ENCODE measurements around the gene ZNF543. TPM values are rescaled to one million over a fixed set of nuclear protein-coding genes. Genes with fewer than 3 reads are reported as not detected.

The ZNF543 gene
- total RNA-seq, 4 donors from 2014 or later: 1.4 to 9.7 (median 4.3) TPM

GRCh38 chr19:57338877-57339276 is 18.6 kb downstream of the ZNF543 start:
- TF ChIP-seq POLR2A (IDR thresholded peaks at IDR 0.05) (no peak), POLR2AphosphoS5 (IDR thresholded peaks at IDR 0.05) (no peak), EP300 (IDR thresholded peaks at IDR 0.05; ENCODE audit: low read depth) (no peak)
- TF ChIP-seq, protein P1, sequence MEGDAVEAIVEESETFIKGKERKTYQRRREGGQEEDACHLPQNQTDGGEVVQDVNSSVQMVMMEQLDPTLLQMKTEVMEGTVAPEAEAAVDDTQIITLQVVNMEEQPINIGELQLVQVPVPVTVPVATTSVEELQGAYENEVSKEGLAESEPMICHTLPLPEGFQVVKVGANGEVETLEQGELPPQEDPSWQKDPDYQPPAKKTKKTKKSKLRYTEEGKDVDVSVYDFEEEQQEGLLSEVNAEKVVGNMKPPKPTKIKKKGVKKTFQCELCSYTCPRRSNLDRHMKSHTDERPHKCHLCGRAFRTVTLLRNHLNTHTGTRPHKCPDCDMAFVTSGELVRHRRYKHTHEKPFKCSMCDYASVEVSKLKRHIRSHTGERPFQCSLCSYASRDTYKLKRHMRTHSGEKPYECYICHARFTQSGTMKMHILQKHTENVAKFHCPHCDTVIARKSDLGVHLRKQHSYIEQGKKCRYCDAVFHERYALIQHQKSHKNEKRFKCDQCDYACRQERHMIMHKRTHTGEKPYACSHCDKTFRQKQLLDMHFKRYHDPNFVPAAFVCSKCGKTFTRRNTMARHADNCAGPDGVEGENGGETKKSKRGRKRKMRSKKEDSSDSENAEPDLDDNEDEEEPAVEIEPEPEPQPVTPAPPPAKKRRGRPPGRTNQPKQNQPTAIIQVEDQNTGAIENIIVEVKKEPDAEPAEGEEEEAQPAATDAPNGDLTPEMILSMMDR (IDR thresholded peaks at IDR 0.05): no peak
- Histone ChIP-seq H3K27me3 (no peaks in the 10 kb centered on the region), H3K9me3 (no peaks in the 10 kb centered on the region), H3K4me3 (no peak overlapping the region), H3K27ac (peak overlapping the region in 2 of 4 donors; percentile 9 to 39), H3K4me1 (no peaks in the 10 kb centered on the region), H3K36me3 (no peaks in the 10 kb centered on the region)
- in situ Hi-C loops (cut with MboI; ENCODE audit: low pct_ligation_motif_present in 1 of 4, low pct_unique_long_range_greater_than_20kb in 1 of 4, low sequenced_read_pairs in 3 of 4) (no loop called here), intact Hi-C loops (cut with DNase I; ENCODE audit: low total_unique reads) (loop anchor here (1.0 kb wide), 1 partner anchor 38 kb away; no protein-coding TSS in a partner anchor)
- no peak for DNase-seq
- 51 to 79% methylated on average over 2 to 3 of the region's 3 CpGs for WGBS, 2 donors (ENCODE audit: low coverage in 1 of 2)

DNA sequence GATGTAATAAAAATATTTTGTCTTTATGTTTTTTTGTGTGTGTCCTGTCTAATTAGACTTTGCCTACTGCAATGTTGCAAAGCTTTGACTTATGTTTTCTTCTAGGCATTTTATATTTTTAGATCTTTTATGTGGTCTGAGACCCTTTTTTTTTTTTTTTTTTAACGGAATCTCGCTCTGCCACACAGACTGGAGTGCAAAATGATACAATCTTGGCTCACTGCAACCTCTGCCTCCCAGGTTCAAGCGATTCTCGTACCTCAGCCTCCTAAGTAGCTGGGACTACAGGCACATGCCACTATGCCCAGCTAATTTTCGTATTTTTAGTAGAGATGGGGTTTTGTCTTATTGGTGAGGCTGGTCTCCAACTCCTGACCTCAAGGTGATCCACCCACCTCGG is 22.3 kb downstream of the ZNF543 start:
- DNase-seq: no peak
- no peak for TF ChIP-seq POLR2AphosphoS5 (IDR thresholded peaks at IDR 0.05)
- in situ Hi-C loops (cut with MboI; ENCODE audit: low pct_ligation_motif_present in 1 of 4, low pct_unique_long_range_greater_than_20kb in 1 of 4, low sequenced_read_pairs in 3 of 4): no loop called here
- 73 to 74% methylated on average over 5 to 6 of the region's 6 CpGs for WGBS, 2 donors (ENCODE audit: low coverage in 1 of 2)
- no peaks in the 10 kb centered on the region for H3K27me3 ChIP-seq
- H3K9me3 ChIP-seq: no peaks in the 10 kb centered on the region
- H3K27ac ChIP-seq: no peak overlapping the region
- no peaks in the 10 kb centered on the region for H3K4me1 ChIP-seq
- intact Hi-C loops (cut with DNase I; ENCODE audit: low total_unique reads): loop anchor here (10.0 kb wide), 1 partner anchor 252 kb away; the partner anchor contains the start of gene ZNF530
- H3K4me3 ChIP-seq: no peak overlapping the region
- H3K36me3 ChIP-seq: no peaks in the 10 kb centered on the region

GRCh38 chr19:57348136-57348535 is 27.9 kb downstream of the ZNF543 start:
- Histone ChIP-seq H3K27ac (no peak overlapping the region), H3K9me3 (no peaks in the 10 kb centered on the region), H3K4me3 (no peak overlapping the region), H3K27me3 (no peaks in the 10 kb centered on the region), H3K4me1 (peaks cover 8 to 19% (median 12%) of the 10 kb centered on the region in 4 donors), H3K36me3 (no peaks in the 10 kb centered on the region)
- intact Hi-C loops (cut with DNase I; ENCODE audit: low total_unique reads): loop anchor here (10.0 kb wide), 1 partner anchor 247 kb away; the partner anchor contains the start of gene ZNF530
- 59 to 100% methylated on average over 2 to 3 of the region's 3 CpGs for WGBS, 2 donors (ENCODE audit: low coverage in 1 of 2)
- in situ Hi-C loops (cut with MboI; ENCODE audit: low pct_ligation_motif_present in 1 of 4, low pct_unique_long_range_greater_than_20kb in 1 of 4, low sequenced_read_pairs in 3 of 4): no loop called here
- no peak for DNase-seq
- TF ChIP-seq, protein P1 (IDR thresholded peaks at IDR 0.05): no peak
- TF ChIP-seq EP300 (IDR thresholded peaks at IDR 0.05; ENCODE audit: low read depth) (no peak), POLR2AphosphoS5 (IDR thresholded peaks at IDR 0.05) (no peak)

GRCh38 chr19:57350877-57351805 is 30.9 kb downstream of the ZNF543 start, which contains the start of gene ZNF304:
Gene ZNF304, plus strand, starts transcription at chr19:57351271. Its CDS starts 394 bp downstream, at chr19:57351665.
- H3K36me3 ChIP-seq: peaks cover 2 to 23% (median 14%) of the 10 kb centered on the region in 4 donors
- H3K4me1 ChIP-seq: peaks cover 8 to 19% (median 12%) of the 10 kb centered on the region in 4 donors
- H3K27ac ChIP-seq: peak within 1 kb of the TSS; percentile 75 to 90 (median 82)
- H3K4me3 ChIP-seq: peak within 1 kb of the TSS; percentile 71 to 84 (median 80)
- peaks cover 5 to 19% of the 10 kb centered on the region in 2 donors for H3K9me3 ChIP-seq
- in situ Hi-C loops (cut with MboI; ENCODE audit: low pct_ligation_motif_present in 1 of 4, low pct_unique_long_range_greater_than_20kb in 1 of 4, low sequenced_read_pairs in 3 of 4) (no loop called here), intact Hi-C loops (cut with DNase I; ENCODE audit: low total_unique reads) (no loop called here)
- peak; percentile 92 for DNase-seq
- TF ChIP-seq EP300 (IDR thresholded peaks at IDR 0.05; ENCODE audit: low read depth): no peak
- TF ChIP-seq, protein P1 (IDR thresholded peaks at IDR 0.05): no peak
- peak; percentile 57 to 75 (median 67) for TF ChIP-seq POLR2AphosphoS5 (IDR thresholded peaks at IDR 0.05)
- no peak for TF ChIP-seq POLR2A (IDR thresholded peaks at IDR 0.05)
- no peaks in the 10 kb centered on the region for H3K27me3 ChIP-seq
- 12% methylated on average over 43 of the region's 57 CpGs; no CpG with 5 or more reads in 1 of the 2 donors for whole genome bisulfite sequencing, 2 donors (ENCODE audit: low coverage in 1 of 2)
